IMR-90 (cell line): Measurements from ENCODE around the gene C19orf47. TPM values are rescaled to one million over a fixed set of nuclear protein-coding genes. Genes with fewer than 3 reads are reported as not detected.

ENCODE experiments used
- ATAC-seq: fragments of 200-7000 bp; cut with Tn5 transposase; 2 replicates; pipeline ENCODE4 v1.9.1; 2020; ENCODE audit warnings: low read depth, mild to moderate bottlenecking, moderate library complexity
- BruUV-seq: library from RNA; stranded (reverse); fragments of 400-500 nt; replicated peaks from 2 replicates; lab custom pipeline; 2021; lab: Mats Ljungman, UMichigan
- CTCF ChIA-PET: fragments of 300-600 bp; formaldehyde crosslinking; extraction: SDS; loops from one replicate; lab custom pipeline; 2021; ENCODE audit warnings: antibody characterized with exemption; lab: Yijun Ruan, JAX
- POLR2A ChIA-PET: fragments of 300-600 bp; sonication (Branson Sonifier 250); formaldehyde crosslinking; loops from one replicate; lab custom pipeline; 2022; ENCODE audit warnings: antibody characterized with exemption; ENCODE audit not compliant: unreplicated experiment; lab: Charles Lee
- DNase-seq: peaks from one replicate; pipeline ENCODE4 v3.0.0; 2013
- H2AFZ ChIP-seq: replicated peaks from 2 replicates; pipeline ENCODE3; 2013; ENCODE audit warnings: low read length, mild to moderate bottlenecking; ENCODE audit not compliant: poor library complexity
- H2AK5ac ChIP-seq: 2 replicates; pipeline ENCODE4 v1.6.1; 2013; ENCODE audit warnings: low read depth, low read length, inconsistent platforms
- H2AK9ac ChIP-seq: replicated peaks from 2 replicates; pipeline ENCODE3; 2013; ENCODE audit warnings: mild to moderate bottlenecking, low read depth, low read length, moderate library complexity; ENCODE audit not compliant: poor library complexity
- H2BK120ac ChIP-seq: 2 replicates; pipeline ENCODE4 v1.6.1; 2013; ENCODE audit warnings: low read depth, low read length, inconsistent platforms
- H2BK15ac ChIP-seq: 3 replicates; pipeline ENCODE4 v1.6.1; 2013; ENCODE audit warnings: low read depth, low read length, inconsistent platforms
- H2BK20ac ChIP-seq: 2 replicates; pipeline ENCODE4 v1.6.1; 2013; ENCODE audit warnings: low read depth, mild to moderate bottlenecking, inconsistent platforms, low read length, moderate library complexity
- H2BK5ac ChIP-seq: 2 replicates; pipeline ENCODE4 v1.6.1; 2013; ENCODE audit warnings: mild to moderate bottlenecking, low read depth, low read length, inconsistent platforms; ENCODE audit not compliant: poor library complexity, severe bottlenecking
- H3K14ac ChIP-seq: replicated peaks from 2 replicates; pipeline ENCODE4 v1.6.1; 2013; ENCODE audit warnings: low read depth, low read length, inconsistent platforms
- H3K18ac ChIP-seq: 2 replicates; pipeline ENCODE4 v1.6.1; 2013; ENCODE audit warnings: low read depth, low read length, control low read depth
- H3K23ac ChIP-seq: 2 replicates; pipeline ENCODE4 v1.6.1; 2013; ENCODE audit warnings: low read depth, low read length, inconsistent platforms
- H3K27ac ChIP-seq: 2 replicates; pipeline ENCODE4 v1.5.1; 2013; ENCODE audit warnings: mild to moderate bottlenecking, control low read depth, low read length; ENCODE audit not compliant: insufficient read depth
- H3K27me3 ChIP-seq: 2 replicates; pipeline ENCODE4 v1.6.1; 2013; ENCODE audit warnings: low read length; ENCODE audit not compliant: control insufficient read depth, insufficient read depth
- H3K36me3 ChIP-seq: 2 replicates; pipeline ENCODE4 v1.6.1; 2013; ENCODE audit warnings: low read length, mixed read lengths; ENCODE audit not compliant: control insufficient read depth, insufficient read depth
- H3K4ac ChIP-seq: 2 replicates; pipeline ENCODE4 v1.6.1; 2013; ENCODE audit warnings: low read depth, low read length, inconsistent platforms
- H3K4me1 ChIP-seq: 2 replicates; pipeline ENCODE4 v1.6.1; 2013; ENCODE audit warnings: low read length, mixed read lengths; ENCODE audit not compliant: control insufficient read depth, insufficient read depth
- H3K4me2 ChIP-seq: 2 replicates; pipeline ENCODE4 v1.6.1; 2013; ENCODE audit warnings: low read depth, mild to moderate bottlenecking, control low read depth, low read length, moderate library complexity
- H3K4me3 ChIP-seq: 2 replicates; pipeline ENCODE4 v1.5.1; 2013; ENCODE audit warnings: low read depth, mild to moderate bottlenecking, control low read depth, low read length, moderate library complexity; ENCODE audit not compliant: insufficient read depth
- H3K56ac ChIP-seq: 2 replicates; pipeline ENCODE4 v1.6.1; 2013; ENCODE audit warnings: low read length, inconsistent platforms; ENCODE audit not compliant: insufficient read depth; ENCODE audit errors: extremely low read depth
- H3K79me1 ChIP-seq, 2 experiments: 2 replicates each; pipeline ENCODE4 v1.6.1; 2013; ENCODE audit warnings: low read length in 2 of 2, inconsistent platforms in 1 of 2, low read depth in 1 of 2
- H3K9ac ChIP-seq: 2 replicates; pipeline ENCODE4 v1.6.1; 2013; ENCODE audit warnings: low read depth, low read length, control low read depth
- H3K9me1 ChIP-seq: 2 replicates; pipeline ENCODE4 v1.6.1; 2013; ENCODE audit warnings: low read length, inconsistent platforms; ENCODE audit not compliant: insufficient read depth
- H3K9me3 ChIP-seq: 2 replicates; pipeline ENCODE4 v1.6.1; 2013; ENCODE audit warnings: low read length; ENCODE audit not compliant: control insufficient read depth, insufficient read depth
- H4K20me1 ChIP-seq: 2 replicates; pipeline ENCODE4 v1.6.1; 2013; ENCODE audit warnings: low read length, inconsistent platforms; ENCODE audit not compliant: insufficient read depth
- H4K5ac ChIP-seq: 2 replicates; pipeline ENCODE4 v1.6.1; 2013; ENCODE audit warnings: mild to moderate bottlenecking, low read depth, low read length, control low read depth
- H4K8ac ChIP-seq, 2 experiments: 2 replicates each; pipeline ENCODE4 v1.6.1; 2013; ENCODE audit warnings: low read depth in 2 of 2, low read length in 2 of 2, control low read depth in 1 of 2, inconsistent platforms in 1 of 2
- H4K91ac ChIP-seq: 2 replicates; pipeline ENCODE4 v1.6.1; 2013; ENCODE audit warnings: low read depth, low read length, inconsistent platforms; ENCODE audit not compliant: insufficient read depth
- CHD1 ChIP-seq: IDR thresholded peaks from 2 replicates; pipeline ENCODE4 v1.6.1; 2012; ENCODE audit warnings: low read depth, low read length, improper control_type of control experiment
- FOS ChIP-seq: fragments of 150-350 bp; IDR thresholded peaks from 2 replicates; pipeline ENCODE4 v1.6.1; 2016; ENCODE audit warnings: low read depth, low read length
- RAD21 ChIP-seq: IDR thresholded peaks from 2 replicates; pipeline ENCODE4 v1.6.1; 2012; ENCODE audit warnings: low read length, improper control_type of control experiment
- WGBS, 2 experiments: methylation state at CpG; one replicate each; pipeline versions ENCODE4 v1.1.5 to v1.1.7; 2013; ENCODE audit warnings: missing lambda C conversion rate in 2 of 2; ENCODE audit not compliant: insufficient read length in 1 of 2; ENCODE audit errors: extremely low coverage in 2 of 2; 5-methylcytosine and 5-hydroxymethylcytosine counted together
- dilution Hi-C: fragments of 300-500 bp; cut with HindIII; formaldehyde crosslinking; loops from one replicate; pipeline ENCODE4 v1.14.3; 2018; ENCODE audit warnings: low sequenced_read_pairs; ENCODE audit not compliant: unreplicated experiment
- in situ Hi-C: fragments of 300-500 bp; cut with MboI; formaldehyde crosslinking; loops from 3 replicates; pipeline ENCODE4 v1.14.3; 2019; ENCODE audit warnings: low sequenced_read_pairs, inconsistent platforms, mixed read lengths
- intact Hi-C: fragments of 100-400 bp; cut with micrococcal nuclease; formaldehyde crosslinking; loops from 2 replicates; pipeline ENCODE4 v1.10.0; 2022
- polyA plus RNA-seq, 3 experiments: library from polyadenylated mRNA; depleted of rRNA; stranded (reverse); fragments of >200 nt; gene quantifications; 2 replicates each; pipeline ENCODE4 v1.2.3, GENCODE V29; 2012; ENCODE audit warnings: low replicate concordance in 1 of 3
- total RNA-seq: library from RNA; depleted of rRNA; stranded (reverse); fragments of >200 nt; gene quantifications from 2 replicates; pipeline ENCODE4 v1.2.3, GENCODE V29; 2012

Gene C19orf47
- total and polyA plus RNA-seq, 2 of the 4 experiments (the other 2 are of a cell fraction), result 3.6 to 16.3 TPM

GRCh38 chr19:40274585-40275544 lies 73.3 kb downstream of the C19orf47 start (continued):
- TF ChIP-seq CHD1, result no peak
- TF ChIP-seq FOS, result no peak

DNA sequence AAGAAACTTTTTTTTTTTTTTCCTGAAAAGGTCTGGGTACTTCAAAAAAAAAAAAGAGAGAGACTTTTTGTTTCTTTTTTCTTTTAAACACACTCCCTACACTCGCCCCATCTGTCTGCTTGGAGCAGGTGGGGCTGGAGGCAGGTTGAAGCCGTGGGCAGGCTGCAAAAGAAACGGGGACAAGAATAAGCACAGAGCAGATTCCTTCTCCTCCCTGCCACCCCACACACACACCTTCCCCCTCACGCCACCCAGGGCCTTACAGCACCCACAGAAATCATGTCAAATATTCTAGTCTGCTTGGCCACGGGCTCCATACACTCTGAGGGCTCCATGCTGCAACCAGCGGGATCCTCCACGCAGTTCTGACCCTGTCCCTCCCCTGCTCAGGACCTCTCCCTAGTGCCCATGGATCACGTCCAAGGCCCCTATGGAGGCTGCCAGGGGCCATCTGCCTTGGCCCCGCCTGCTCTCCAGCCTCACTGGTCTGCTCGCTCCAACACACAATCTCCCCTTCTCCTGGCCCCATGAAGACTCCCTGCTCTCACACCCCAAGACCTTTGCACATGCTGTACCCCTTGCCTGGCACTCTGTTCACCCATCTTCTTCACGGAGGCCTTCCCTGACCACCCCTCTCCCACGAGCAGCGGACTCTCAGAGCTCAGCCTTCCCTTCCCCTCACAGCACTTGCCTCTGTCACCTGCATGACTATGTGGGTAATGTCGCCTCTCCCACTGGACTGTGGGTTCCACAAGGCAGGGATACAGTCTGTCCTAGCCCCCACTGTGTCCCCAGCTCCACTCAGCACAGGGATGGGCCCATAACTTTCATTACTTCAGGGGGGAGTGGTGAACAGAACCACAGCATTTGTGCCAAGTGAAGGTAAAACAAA lies 74.5 kb downstream of the C19orf47 start:
- Histone ChIP-seq H4K5ac (no peak overlapping the region), H3K36me3 (peaks cover 7% of the 10 kb centered on the region; the same call in 1 of the 2 replicates), H3K9me3 (no peaks in the 10 kb centered on the region), H3K9me1 (peaks cover 21% of the 10 kb centered on the region; the same call in 1 of the 2 replicates), H3K4me2 (no peak overlapping the region), H3K9ac (no peak overlapping the region), H2AFZ (peak overlapping the region; percentile 61), H4K8ac (no peak overlapping the region), H3K27ac (no peak overlapping the region), H4K20me1 (peaks cover 77% of the 10 kb centered on the region), H3K27me3 (no peaks in the 10 kb centered on the region), H3K23ac (no peak overlapping the region), H2AK5ac (no peak overlapping the region), H2BK15ac (no peak overlapping the region), H2AK9ac (peak overlapping the region; percentile 42), H3K4me3 (no peak overlapping the region), H2BK20ac (no peak overlapping the region), H2BK120ac (no peak overlapping the region), H3K18ac (no peak overlapping the region), H3K4me1 (peaks cover 13% of the 10 kb centered on the region; the same call in 1 of the 2 replicates), H3K14ac (no peak overlapping the region), H2BK5ac (no peak overlapping the region), H4K91ac (no peak overlapping the region), H3K79me1 (peaks cover 40 to 93% of the 10 kb centered on the region in 2 experiments), H3K4ac (no peak overlapping the region), H3K56ac (no peak overlapping the region)
- ChIA-PET POLR2A (no interaction called here), CTCF (interaction anchor here (0.6 kb wide), 2 partner anchors 11 to 19 kb away, joined by 3 read pairs; no protein-coding TSS in a partner anchor)
- DNase-seq (no peak), ATAC-seq (no peak)
- 75% methylated on average over 9 of the region's 14 CpGs; no CpG with 5 or more reads in 1 of the 2 experiments for WGBS, 2 experiments
- BruUV-seq, result no TSS peak
- TF ChIP-seq RAD21, result no peak
- dilution Hi-C loops, result no loop called here
- in situ Hi-C loops, result no loop called here
- intact Hi-C loops, result no loop called here
